LNCaP clone FGC (cell line): ENCODE results near the gene DECR2.

Experiments used
- DNase-seq: peaks from one replicate; pipeline ENCODE4 v3.0.0-alpha.2; 2011; ENCODE audit warnings: low read depth
- H3K4me3 ChIP-seq: 2 replicates; pipeline ENCODE4 v1.5.1; 2011; ENCODE audit warnings: mild to moderate bottlenecking, low read depth, low read length, control low read depth
- TF ChIP-seq, protein P1 (sequence below): IDR thresholded peaks from 2 replicates; pipeline ENCODE4 v1.5.1; 2012; ENCODE audit warnings: mild to moderate bottlenecking; ENCODE audit not compliant: control insufficient read depth, insufficient read depth; ENCODE audit errors: extremely low read depth

Gene DECR2

DNA sequence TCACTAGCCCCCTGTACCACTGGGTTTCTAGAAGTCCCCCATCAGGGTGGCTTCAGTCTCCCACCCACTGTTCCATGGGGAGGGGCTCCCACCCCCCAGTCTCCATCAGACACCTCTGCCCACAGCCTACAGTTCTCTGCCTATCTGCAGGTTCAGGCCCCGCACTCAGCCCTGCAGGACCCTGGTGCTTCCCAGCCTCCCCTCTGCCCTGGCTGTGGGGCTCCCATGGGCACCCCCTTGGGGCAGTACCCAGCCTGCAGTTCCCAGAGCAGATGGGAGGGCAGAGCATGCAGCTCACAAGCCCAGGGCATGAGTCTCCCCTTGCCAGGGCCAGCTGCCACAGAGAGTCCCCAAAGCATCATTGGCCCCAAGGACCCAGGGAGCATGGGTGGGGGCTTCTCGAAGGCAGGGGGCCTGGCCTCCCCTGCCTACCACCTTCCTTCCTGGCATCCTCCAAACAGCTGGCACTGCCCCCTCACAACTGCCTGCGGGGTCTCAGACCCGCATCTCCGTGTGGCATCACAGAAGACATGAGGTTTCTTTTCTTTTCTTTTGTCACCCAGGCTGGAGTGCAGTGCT lies 28.6 kb upstream of the DECR2 start:
- no peak for DNase-seq
- TF ChIP-seq, protein P1, sequence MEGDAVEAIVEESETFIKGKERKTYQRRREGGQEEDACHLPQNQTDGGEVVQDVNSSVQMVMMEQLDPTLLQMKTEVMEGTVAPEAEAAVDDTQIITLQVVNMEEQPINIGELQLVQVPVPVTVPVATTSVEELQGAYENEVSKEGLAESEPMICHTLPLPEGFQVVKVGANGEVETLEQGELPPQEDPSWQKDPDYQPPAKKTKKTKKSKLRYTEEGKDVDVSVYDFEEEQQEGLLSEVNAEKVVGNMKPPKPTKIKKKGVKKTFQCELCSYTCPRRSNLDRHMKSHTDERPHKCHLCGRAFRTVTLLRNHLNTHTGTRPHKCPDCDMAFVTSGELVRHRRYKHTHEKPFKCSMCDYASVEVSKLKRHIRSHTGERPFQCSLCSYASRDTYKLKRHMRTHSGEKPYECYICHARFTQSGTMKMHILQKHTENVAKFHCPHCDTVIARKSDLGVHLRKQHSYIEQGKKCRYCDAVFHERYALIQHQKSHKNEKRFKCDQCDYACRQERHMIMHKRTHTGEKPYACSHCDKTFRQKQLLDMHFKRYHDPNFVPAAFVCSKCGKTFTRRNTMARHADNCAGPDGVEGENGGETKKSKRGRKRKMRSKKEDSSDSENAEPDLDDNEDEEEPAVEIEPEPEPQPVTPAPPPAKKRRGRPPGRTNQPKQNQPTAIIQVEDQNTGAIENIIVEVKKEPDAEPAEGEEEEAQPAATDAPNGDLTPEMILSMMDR, result no peak
- H3K4me3 ChIP-seq, result no peak overlapping the region

DNA sequence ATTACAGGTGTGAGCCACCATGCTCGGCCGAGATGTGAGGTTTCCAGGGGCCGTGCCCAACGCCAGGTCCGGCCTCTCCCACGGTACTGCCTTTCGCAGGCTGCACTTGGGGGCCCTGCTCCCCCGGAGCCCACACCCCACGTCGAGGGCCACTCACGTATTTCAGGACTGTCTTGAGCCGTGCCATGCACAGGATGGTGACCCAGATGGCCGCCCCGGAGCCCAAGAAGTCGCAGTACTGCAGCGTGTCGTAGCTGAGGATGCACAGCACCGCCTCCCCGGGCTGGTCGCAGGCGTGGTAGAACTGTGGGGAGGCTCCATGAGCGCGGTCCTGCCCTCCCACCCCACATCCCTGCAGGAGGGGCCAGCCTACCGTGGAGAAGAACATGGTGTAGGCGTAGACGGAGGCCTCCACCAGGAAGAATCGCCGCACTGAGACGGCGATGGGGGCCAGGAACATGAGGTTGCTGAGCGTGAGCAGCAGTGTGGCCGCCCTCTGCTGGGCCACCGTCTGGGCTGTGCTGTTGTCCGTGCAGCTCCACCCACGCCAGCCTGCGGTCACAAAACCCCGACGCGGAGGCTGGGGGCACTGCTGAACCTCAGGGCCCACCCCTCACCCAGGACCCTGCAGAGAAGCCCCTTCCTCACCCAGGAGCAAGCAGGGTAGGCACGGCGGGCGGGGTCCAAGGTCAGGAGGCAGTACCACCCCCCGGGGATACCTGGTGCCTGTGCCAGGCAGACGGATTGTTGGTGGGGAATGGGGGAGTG lies 27.7 kb upstream of the DECR2 start:
- H3K4me3 ChIP-seq, result no peak overlapping the region
- TF ChIP-seq, protein P1, result no peak
- no peak for DNase-seq

DNA sequence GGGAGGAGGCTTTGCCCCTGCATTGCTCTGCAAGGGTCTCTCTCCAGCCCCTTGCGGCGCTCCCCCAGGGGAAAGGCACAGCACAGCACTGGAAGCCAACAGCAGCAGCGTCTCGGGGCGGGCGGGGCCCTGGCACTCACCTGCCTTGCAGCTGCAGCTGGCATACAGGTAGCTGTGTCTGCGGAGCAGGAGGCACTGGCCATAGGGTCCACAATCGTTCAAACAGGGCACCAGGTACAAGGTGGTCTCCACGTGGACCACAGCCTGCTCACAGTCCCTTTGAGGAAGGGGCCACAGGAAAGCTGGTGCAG lies 27.1 kb upstream of the DECR2 start:
- no peak for DNase-seq
- no peak overlapping the region for H3K4me3 ChIP-seq
- TF ChIP-seq, protein P1, result no peak

DNA sequence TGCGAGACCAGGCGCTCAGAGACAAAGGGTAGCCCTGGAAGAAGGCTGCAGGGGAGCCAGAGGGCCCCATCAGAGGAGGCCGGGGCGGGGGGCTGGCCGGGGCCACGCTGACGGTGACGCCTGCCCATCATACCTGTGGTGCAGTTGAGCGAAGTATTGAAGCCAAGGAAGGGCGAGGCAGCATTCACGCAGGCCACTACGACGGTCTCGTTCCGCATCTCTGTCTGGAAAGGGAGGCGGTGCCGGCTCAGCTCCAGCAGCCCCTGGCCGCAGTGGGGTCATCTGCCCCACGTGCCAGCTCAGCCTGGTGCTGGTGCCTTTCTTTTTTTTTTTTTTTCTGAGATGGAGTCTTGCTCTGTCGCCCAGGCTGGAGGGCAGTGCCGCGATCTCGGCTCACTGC lies 26.5 kb upstream of the DECR2 start:
- no peak for DNase-seq
- TF ChIP-seq, protein P1, result no peak
- no peak overlapping the region for H3K4me3 ChIP-seq

DNA sequence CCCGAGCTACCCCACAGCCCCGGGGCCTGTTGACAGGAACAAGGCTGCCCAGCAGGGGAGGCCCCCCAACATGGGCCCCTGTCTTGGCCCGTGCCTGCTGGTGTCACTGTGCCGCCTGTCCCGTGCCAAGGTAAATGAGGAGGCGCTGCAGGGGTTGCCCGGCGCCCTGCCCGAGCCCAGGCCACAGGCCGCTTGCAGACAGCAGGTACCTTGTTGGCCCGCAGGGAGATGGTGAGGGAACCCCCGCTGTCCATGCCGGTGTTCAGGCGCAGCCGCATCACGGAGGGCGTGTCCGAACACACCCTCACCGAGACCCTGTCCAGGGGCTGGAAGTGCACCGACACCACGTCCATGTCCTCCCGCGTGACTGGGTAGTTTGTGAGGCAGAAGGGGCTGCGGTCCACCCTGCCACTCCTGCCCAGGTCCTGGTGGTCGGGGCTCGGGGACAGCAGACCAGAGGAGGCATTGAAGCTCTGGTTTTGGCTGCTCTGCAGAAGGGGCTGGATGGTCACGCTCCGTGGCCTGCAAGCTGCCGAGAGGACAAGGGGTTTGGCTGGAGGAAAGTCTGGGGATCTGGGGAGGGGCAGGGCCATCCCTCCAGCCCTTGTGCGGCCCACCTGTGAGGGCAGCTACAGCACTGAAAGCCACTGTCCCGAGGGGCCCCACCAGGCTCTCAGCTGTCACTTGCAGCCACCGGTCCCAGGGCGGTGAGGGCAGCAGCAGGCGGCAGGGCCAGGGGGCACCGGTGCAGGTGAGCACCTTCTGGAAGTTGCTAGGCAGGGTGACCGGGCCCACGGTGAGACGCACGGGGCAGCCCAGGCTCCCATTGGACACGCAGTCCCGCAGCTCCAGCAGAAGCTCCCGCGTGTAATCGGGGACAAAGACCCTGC lies 25.5 kb upstream of the DECR2 start:
- no peak overlapping the region for H3K4me3 ChIP-seq

DNA sequence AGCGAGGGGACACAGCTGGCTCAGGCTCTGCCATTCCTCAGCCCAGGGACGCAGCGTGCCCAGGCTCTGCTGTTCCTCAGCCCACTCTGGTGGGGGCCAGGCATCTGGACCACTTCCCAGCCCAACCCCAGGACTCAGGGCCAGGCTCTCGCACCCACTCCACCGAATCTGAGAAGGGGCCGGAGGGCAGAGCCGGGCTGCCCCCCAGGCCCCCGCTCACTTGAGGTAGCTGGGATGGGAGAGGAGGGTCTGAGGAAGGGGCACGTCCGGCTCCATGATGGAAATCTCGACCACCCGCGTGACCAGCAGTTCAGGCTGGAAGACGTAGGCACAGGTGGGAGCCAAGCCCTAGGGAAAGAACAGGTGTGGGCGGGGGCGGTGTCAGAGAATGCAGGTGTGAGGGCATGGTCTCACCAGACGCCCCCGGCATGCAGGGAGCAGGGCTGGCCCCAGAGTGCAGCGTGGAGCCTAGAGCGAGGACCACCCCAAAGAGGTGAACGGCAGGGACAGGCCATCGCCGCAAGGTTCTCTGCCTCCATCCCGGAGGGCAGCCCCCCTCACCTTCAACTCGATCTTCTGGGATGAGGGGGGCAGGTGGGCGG lies 24.8 kb upstream of the DECR2 start:
- TF ChIP-seq, protein P1, result no peak
- H3K4me3 ChIP-seq, result no peak overlapping the region
- no peak for DNase-seq

More for the DNA sequence above, 25.5 kb upstream of the DECR2 start:
- no peak for DNase-seq
- TF ChIP-seq, protein P1, result no peak
